Raji (cell line): ENCODE results near the gene HPSE.

Experiments used
- POLR2A ChIP-seq: IDR thresholded peaks from 2 replicates; pipeline ENCODE4 v1.6.1; 2011; ENCODE audit warnings: low read depth, low read length, control low read depth; ENCODE audit not compliant: insufficient read depth

The HPSE gene

DNA sequence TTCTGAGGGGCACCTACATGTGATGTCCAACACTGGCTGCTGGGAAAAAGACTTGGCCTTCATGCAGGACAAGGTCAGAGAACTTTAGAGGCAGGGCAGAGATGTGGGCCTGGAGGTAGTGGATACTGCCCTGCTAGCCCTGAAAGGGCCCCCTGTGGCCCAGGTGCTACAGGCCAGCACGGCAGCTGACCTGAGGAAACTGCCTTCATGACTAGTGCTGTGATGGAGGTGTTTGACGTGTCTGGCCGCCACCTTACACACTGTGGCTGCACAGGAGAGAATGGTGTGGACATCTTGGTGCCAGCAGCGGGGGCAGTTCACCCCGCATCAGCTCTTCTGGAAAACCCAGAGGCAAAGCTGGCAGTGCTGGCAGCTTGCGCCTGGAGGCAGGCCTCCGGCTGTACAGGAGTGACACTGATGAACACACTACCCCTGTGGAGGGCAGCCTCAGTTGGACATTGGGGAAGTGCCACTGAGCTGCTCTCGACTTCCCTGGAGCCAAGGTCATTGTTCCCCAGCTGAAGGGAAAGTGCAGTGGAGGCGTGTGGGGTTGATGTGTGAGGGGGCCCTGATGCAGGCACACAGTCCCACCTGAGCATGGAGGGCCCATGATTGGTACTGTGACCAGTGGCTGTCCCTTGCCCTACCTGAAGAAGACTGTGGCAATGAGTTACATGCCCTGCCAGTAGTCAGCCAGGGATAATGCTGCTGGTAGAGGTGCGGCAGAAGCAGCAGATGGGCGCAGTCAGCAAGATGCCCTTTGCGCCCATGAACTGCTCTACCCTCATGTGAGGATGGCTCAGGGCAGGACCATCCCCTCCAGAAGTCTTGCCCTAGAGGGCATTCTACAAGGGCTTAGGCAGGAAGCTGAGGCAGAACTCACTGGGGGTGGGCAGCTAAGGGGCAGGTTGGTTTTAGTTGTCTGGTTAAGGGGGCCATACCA lies 87.0 kb downstream of the HPSE start:
- TF ChIP-seq POLR2A = no peak
